C4-2B (cell line): ENCODE results near the gene ZBTB20.

Experiments used
- ZFX ChIP-seq: fragments of 450-650 bp; IDR thresholded peaks from 2 replicates; pipeline ENCODE4 v1.6.1; 2017
- TF ChIP-seq, protein P1 (sequence below): fragments of 450-650 bp; conservative IDR thresholded peaks from 2 replicates; pipeline ENCODE4 v1.5.1; 2017; ENCODE audit warnings: mild to moderate bottlenecking

DNA sequence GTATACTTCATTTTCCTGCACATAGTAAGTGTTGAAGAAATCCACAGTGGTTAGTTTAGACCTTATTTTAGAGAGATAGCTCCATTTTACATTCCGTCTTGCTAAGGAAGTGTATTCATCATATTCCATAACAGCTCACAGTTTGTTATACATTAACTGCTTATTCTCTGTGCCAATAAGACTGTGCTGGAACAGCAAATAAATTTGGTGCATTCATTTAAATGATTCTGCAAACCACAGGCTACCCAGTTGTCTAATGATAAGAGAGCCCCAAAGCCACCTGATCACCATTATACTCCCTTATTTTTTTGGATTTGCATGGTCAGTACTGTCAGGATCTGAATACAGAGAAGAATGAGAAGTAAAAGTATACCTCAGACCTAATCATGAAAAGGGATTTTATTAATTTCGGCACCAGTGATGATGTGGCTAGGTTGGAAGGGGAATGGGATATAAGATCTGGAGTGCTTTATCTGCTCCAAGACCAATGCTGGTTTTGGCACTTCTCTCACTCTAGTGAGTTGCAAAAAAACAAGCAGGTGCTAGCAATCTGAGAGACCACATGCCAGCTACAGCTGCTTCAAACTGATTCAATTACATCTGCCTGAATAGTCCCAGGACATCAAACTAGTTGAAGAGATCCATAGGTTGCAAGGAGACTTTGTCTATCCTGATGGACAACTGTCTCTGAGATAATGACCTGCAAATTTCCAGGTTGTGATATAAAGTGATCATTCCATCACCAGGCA is 254.8 kb downstream of the ZBTB20 start:
- TF ChIP-seq, protein P1, sequence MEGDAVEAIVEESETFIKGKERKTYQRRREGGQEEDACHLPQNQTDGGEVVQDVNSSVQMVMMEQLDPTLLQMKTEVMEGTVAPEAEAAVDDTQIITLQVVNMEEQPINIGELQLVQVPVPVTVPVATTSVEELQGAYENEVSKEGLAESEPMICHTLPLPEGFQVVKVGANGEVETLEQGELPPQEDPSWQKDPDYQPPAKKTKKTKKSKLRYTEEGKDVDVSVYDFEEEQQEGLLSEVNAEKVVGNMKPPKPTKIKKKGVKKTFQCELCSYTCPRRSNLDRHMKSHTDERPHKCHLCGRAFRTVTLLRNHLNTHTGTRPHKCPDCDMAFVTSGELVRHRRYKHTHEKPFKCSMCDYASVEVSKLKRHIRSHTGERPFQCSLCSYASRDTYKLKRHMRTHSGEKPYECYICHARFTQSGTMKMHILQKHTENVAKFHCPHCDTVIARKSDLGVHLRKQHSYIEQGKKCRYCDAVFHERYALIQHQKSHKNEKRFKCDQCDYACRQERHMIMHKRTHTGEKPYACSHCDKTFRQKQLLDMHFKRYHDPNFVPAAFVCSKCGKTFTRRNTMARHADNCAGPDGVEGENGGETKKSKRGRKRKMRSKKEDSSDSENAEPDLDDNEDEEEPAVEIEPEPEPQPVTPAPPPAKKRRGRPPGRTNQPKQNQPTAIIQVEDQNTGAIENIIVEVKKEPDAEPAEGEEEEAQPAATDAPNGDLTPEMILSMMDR, result no peak
- TF ChIP-seq ZFX, result no peak
